ENCODE measurements around the gene HSD17B11. TPM values are rescaled to one million over a fixed set of nuclear protein-coding genes. Genes with fewer than 3 reads are reported as not detected.
A peak's percentile ranks its signal among the peaks of the same experiment; 100 is the strongest.
"Not testable (repeated sequence)": the region's sequence is repeated elsewhere in the genome, so short reads cannot be mapped to it uniquely, and the experiment has no call there.

Gene HSD17B11
- total and polyA plus RNA-seq, 2 donors (not counting 1 experiment from before 2014, with no cell fraction given), result 60.5 to 64.1 TPM

GRCh38 chr4:87388901-87389300 lies 2.1 kb downstream of the HSD17B11 start:
- Histone ChIP-seq H3K27me3 (ENCODE audit: control insufficient read depth, insufficient read depth, low read length) (no peaks in the 10 kb centered on the region), H2AFZ (ENCODE audit: low read length) (no peak overlapping the region), H3K9ac (ENCODE audit: insufficient read depth, low read length) (no peak overlapping the region), H3K79me2 (ENCODE audit: control insufficient read depth, insufficient read depth, low read length) (peaks cover 34% of the 10 kb centered on the region), H3K36me3 (ENCODE audit: control insufficient read depth, insufficient read depth, low read length) (no peaks in the 10 kb centered on the region), H3K27ac (ENCODE audit: insufficient read depth, low read length) (no peak overlapping the region), H3K4me2 (ENCODE audit: extremely low read depth, insufficient read depth, low read length) (peak overlapping the region; percentile 37), H3K9me3 (ENCODE audit: control insufficient read depth, insufficient read depth, low read depth, low read length) (no peaks in the 10 kb centered on the region), H4K20me1 (ENCODE audit: control insufficient read depth, extremely low read depth, insufficient read depth, low read length) (no peaks in the 10 kb centered on the region), H3K4me3 (replicated peaks in 1 of 4; ENCODE audit: control extremely low read depth in 1 of 4, insufficient read depth in 1 of 4, low read depth in 3 of 4, low read length in 4 of 4) (no peak overlapping the region), H3K4me1 (ENCODE audit: control insufficient read depth, extremely low read depth, insufficient read depth, low read length) (no peaks in the 10 kb centered on the region)
- TF ChIP-seq EZH2 (IDR thresholded peaks at IDR 0.05; ENCODE audit: low read length, missing control alignments), result no peak
- TF ChIP-seq, protein P1, sequence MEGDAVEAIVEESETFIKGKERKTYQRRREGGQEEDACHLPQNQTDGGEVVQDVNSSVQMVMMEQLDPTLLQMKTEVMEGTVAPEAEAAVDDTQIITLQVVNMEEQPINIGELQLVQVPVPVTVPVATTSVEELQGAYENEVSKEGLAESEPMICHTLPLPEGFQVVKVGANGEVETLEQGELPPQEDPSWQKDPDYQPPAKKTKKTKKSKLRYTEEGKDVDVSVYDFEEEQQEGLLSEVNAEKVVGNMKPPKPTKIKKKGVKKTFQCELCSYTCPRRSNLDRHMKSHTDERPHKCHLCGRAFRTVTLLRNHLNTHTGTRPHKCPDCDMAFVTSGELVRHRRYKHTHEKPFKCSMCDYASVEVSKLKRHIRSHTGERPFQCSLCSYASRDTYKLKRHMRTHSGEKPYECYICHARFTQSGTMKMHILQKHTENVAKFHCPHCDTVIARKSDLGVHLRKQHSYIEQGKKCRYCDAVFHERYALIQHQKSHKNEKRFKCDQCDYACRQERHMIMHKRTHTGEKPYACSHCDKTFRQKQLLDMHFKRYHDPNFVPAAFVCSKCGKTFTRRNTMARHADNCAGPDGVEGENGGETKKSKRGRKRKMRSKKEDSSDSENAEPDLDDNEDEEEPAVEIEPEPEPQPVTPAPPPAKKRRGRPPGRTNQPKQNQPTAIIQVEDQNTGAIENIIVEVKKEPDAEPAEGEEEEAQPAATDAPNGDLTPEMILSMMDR (conservative IDR thresholded peaks at IDR 0.05 in 1 of 2, IDR thresholded peaks at IDR 0.05 in 1 of 2; ENCODE audit: low read depth in 1 of 2, low read length in 2 of 2), result no peak
- no peak for DNase-seq (ENCODE audit: low read depth in 2 of 2)

- Histone ChIP-seq H3K4me3 (replicated peaks in 1 of 4; ENCODE audit: control extremely low read depth in 1 of 4, insufficient read depth in 1 of 4, low read depth in 3 of 4, low read length in 4 of 4) (no peak overlapping the region), H3K79me2 (ENCODE audit: control insufficient read depth, insufficient read depth, low read length) (peaks cover 37% of the 10 kb centered on the region), H2AFZ (ENCODE audit: low read length) (no peak overlapping the region), H3K36me3 (ENCODE audit: control insufficient read depth, insufficient read depth, low read length) (no peaks in the 10 kb centered on the region), H3K27me3 (ENCODE audit: control insufficient read depth, insufficient read depth, low read length) (no peaks in the 10 kb centered on the region), H3K4me2 (ENCODE audit: extremely low read depth, insufficient read depth, low read length) (no peak overlapping the region), H3K9ac (ENCODE audit: insufficient read depth, low read length) (no peak overlapping the region), H3K4me1 (ENCODE audit: control insufficient read depth, extremely low read depth, insufficient read depth, low read length) (no peaks in the 10 kb centered on the region), H3K27ac (ENCODE audit: insufficient read depth, low read length) (no peak overlapping the region), H4K20me1 (ENCODE audit: control insufficient read depth, extremely low read depth, insufficient read depth, low read length) (no peaks in the 10 kb centered on the region), H3K9me3 (ENCODE audit: control insufficient read depth, insufficient read depth, low read depth, low read length) (no peaks in the 10 kb centered on the region)
- no peak for DNase-seq (ENCODE audit: low read depth in 2 of 2)
- TF ChIP-seq, protein P1 (conservative IDR thresholded peaks at IDR 0.05 in 1 of 2, IDR thresholded peaks at IDR 0.05 in 1 of 2; ENCODE audit: low read depth in 1 of 2, low read length in 2 of 2), result no peak
- no peak for TF ChIP-seq EZH2 (IDR thresholded peaks at IDR 0.05; ENCODE audit: low read length, missing control alignments)
Measured at GRCh38 chr4:87387237-87387636, 3.8 kb downstream of the HSD17B11 start.

DNA sequence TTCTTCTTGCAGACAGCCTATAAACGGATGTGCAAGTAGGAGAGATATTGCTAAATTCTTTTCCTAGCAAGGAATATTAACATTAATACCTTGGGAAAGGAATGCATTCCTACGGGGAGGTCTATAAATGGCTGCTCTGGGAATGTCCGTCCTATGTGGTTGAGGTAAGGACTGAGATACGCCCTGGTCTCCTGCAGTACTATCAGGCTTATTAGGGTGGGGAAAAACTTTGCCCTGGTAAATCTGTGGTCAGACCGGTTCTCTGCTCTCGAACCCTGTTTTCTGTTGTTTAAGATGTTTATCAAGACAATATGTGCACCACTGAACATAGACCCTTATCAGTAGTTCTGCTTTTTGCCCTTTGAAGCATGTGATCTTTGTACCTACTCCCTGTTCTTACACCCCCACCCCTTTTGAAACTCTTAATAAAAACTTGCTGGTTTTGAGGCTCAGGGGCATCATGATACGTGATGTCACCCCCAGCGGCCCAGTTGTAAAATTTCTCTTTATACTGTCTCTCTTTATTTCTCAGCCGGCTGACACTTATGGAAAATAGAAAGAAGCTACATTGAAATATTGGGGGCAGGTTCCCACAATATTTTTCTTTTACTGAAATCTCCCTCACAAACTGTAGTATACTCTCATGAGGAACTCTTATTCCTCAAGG lies 6.4 kb downstream of the HSD17B11 start:
- not testable (repeated sequence) for H4K20me1 ChIP-seq (ENCODE audit: control insufficient read depth, extremely low read depth, insufficient read depth, low read length); H3K9me3 ChIP-seq (ENCODE audit: control insufficient read depth, insufficient read depth, low read depth, low read length); H3K36me3 ChIP-seq (ENCODE audit: control insufficient read depth, insufficient read depth, low read length); H3K4me3 ChIP-seq (replicated peaks in 1 of 4; ENCODE audit: control extremely low read depth in 1 of 4, insufficient read depth in 1 of 4, low read depth in 3 of 4, low read length in 4 of 4); H2AFZ ChIP-seq (ENCODE audit: low read length); H3K27ac ChIP-seq (ENCODE audit: insufficient read depth, low read length); DNase-seq (ENCODE audit: low read depth in 2 of 2); H3K4me1 ChIP-seq (ENCODE audit: control insufficient read depth, extremely low read depth, insufficient read depth, low read length); H3K9ac ChIP-seq (ENCODE audit: insufficient read depth, low read length); H3K27me3 ChIP-seq (ENCODE audit: control insufficient read depth, insufficient read depth, low read length); H3K4me2 ChIP-seq (ENCODE audit: extremely low read depth, insufficient read depth, low read length)
- H3K79me2 ChIP-seq (ENCODE audit: control insufficient read depth, insufficient read depth, low read length), result peaks cover 29% of the 10 kb centered on the region

All from fibroblast of lung (primary cell).